Measurements from ENCODE around the gene DOCK8.

DNA sequence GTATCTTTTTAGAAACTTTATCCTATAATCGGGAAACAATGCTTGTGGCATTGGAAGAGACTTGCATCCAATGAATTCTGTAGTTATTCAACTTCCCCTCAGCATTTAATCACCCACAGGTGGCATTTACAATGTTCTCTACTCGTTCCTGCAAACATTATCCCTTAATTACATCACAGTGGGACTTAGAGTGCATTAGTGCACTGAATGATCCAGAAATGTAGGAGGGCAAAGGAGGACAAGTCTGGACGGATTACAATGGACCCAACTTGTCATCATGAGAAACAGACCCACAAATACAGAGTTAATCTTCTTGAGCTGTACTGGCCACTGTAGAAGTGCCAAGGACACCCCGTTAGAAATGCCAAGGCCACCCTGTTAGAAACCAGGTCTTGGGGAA is 129.1 kb downstream of the DOCK8 start:
- no peak for TF ChIP-seq POLR2A (IDR thresholded peaks at IDR 0.05)
- TF ChIP-seq, protein P1, sequence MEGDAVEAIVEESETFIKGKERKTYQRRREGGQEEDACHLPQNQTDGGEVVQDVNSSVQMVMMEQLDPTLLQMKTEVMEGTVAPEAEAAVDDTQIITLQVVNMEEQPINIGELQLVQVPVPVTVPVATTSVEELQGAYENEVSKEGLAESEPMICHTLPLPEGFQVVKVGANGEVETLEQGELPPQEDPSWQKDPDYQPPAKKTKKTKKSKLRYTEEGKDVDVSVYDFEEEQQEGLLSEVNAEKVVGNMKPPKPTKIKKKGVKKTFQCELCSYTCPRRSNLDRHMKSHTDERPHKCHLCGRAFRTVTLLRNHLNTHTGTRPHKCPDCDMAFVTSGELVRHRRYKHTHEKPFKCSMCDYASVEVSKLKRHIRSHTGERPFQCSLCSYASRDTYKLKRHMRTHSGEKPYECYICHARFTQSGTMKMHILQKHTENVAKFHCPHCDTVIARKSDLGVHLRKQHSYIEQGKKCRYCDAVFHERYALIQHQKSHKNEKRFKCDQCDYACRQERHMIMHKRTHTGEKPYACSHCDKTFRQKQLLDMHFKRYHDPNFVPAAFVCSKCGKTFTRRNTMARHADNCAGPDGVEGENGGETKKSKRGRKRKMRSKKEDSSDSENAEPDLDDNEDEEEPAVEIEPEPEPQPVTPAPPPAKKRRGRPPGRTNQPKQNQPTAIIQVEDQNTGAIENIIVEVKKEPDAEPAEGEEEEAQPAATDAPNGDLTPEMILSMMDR (IDR thresholded peaks at IDR 0.05) = no peak
